ENCODE data around the gene CCDC124. TPM values are rescaled to one million over a fixed set of nuclear protein-coding genes. Genes with fewer than 3 reads are reported as not detected.

Gene CCDC124
- total RNA-seq, 1 donor from 2014 or later: 70.4 TPM

GRCh38 chr19:17937371-17937900 is 4.6 kb downstream of the CCDC124 start:
- H3K27ac Mint-ChIP-seq: no peak overlapping the region
- DNase-seq (ENCODE audit: low spot score in 2 of 2, unreplicated experiment in 2 of 2): no peak

DNA sequence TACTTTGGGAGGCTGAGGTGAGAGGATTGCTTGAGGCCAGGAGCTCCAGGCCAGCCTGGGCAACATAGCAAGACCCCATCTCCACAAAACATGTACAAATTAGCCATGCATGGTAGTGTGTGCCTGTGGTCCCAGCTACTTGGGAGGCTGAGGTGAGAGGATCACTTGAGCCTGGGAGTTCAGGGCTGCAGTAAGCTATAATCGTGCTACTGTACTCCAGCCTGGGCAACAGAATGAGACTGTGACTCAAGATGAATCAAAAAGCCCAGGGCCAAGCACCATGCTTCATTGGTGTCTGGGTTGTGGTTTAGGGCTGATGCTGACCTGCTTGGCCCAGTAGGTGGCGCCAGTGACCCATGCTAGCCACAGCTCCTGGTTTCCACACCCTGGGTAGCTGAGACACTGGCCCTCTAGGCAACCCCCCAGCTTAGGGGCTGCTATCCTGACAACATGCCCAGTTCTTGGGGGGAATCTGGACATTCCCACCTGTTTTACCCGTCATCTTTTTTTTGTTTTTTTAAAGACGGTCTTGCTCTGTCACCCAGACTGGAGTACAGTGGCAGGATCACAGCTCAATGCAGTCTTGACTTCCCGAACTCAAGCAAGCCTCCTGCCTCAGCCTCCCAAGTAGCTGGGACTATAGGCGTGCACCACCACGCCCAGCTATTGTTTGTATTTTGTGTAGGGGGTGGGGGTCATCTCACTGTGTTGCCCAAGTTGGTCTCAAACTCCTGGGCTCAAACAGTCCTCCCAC is 5.5 kb downstream of the CCDC124 start:
- Mint-ChIP-seq H3K27me3 (ENCODE audit: low read depth) (no peaks in the 10 kb centered on the region), H3K4me3 (no peak overlapping the region), H3K4me1 (peaks cover 6% of the 10 kb centered on the region), H3K27ac (no peak overlapping the region), H3K9me3 (no peaks in the 10 kb centered on the region), H3K36me3 (peaks cover 2% of the 10 kb centered on the region)
- DNase-seq (ENCODE audit: low spot score in 2 of 2, unreplicated experiment in 2 of 2): peak; percentile 50 to 84
- TF ChIP-seq, protein P1, sequence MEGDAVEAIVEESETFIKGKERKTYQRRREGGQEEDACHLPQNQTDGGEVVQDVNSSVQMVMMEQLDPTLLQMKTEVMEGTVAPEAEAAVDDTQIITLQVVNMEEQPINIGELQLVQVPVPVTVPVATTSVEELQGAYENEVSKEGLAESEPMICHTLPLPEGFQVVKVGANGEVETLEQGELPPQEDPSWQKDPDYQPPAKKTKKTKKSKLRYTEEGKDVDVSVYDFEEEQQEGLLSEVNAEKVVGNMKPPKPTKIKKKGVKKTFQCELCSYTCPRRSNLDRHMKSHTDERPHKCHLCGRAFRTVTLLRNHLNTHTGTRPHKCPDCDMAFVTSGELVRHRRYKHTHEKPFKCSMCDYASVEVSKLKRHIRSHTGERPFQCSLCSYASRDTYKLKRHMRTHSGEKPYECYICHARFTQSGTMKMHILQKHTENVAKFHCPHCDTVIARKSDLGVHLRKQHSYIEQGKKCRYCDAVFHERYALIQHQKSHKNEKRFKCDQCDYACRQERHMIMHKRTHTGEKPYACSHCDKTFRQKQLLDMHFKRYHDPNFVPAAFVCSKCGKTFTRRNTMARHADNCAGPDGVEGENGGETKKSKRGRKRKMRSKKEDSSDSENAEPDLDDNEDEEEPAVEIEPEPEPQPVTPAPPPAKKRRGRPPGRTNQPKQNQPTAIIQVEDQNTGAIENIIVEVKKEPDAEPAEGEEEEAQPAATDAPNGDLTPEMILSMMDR (IDR thresholded peaks at IDR 0.05; ENCODE audit: unreplicated experiment): peak; percentile 86

More at GRCh38 chr19:17937371-17937900, 4.6 kb downstream of the CCDC124 start:
- Mint-ChIP-seq H3K4me1 (peaks cover 7% of the 10 kb centered on the region), H3K27me3 (ENCODE audit: low read depth) (no peaks in the 10 kb centered on the region), H3K36me3 (peaks cover 2% of the 10 kb centered on the region), H3K9me3 (no peaks in the 10 kb centered on the region), H3K4me3 (no peak overlapping the region)
- TF ChIP-seq, protein P1 (IDR thresholded peaks at IDR 0.05; ENCODE audit: unreplicated experiment): no peak

- Mint-ChIP-seq H3K27me3 (ENCODE audit: low read depth) (no peaks in the 10 kb centered on the region), H3K36me3 (no peaks in the 10 kb centered on the region), H3K4me3 (no peak overlapping the region), H3K4me1 (peaks cover 3% of the 10 kb centered on the region), H3K9me3 (no peaks in the 10 kb centered on the region), H3K27ac (no peak overlapping the region)
- DNase-seq (ENCODE audit: low spot score in 2 of 2, unreplicated experiment in 2 of 2): no peak
- TF ChIP-seq, protein P1 (IDR thresholded peaks at IDR 0.05; ENCODE audit: unreplicated experiment): no peak
These were observed 9.4 kb downstream of the CCDC124 start for GRCh38 chr19:17942181-17942580.

- Mint-ChIP-seq H3K4me3 (no peak overlapping the region), H3K9me3 (no peaks in the 10 kb centered on the region), H3K4me1 (peaks cover 6% of the 10 kb centered on the region), H3K27ac (no peak overlapping the region), H3K27me3 (ENCODE audit: low read depth) (no peaks in the 10 kb centered on the region), H3K36me3 (no peaks in the 10 kb centered on the region)
- TF ChIP-seq, protein P1 (IDR thresholded peaks at IDR 0.05; ENCODE audit: unreplicated experiment): no peak
- no peak for DNase-seq (ENCODE audit: low spot score in 2 of 2, unreplicated experiment in 2 of 2)
These were observed 9.9 kb downstream of the CCDC124 start for GRCh38 chr19:17942582-17943273.

GRCh38 chr19:17943274-17944221 is 10.7 kb downstream of the CCDC124 start:
- H3K36me3 Mint-ChIP-seq: no peaks in the 10 kb centered on the region
- H3K27ac Mint-ChIP-seq: no peak overlapping the region
- H3K27me3 Mint-ChIP-seq (ENCODE audit: low read depth): no peaks in the 10 kb centered on the region
- H3K9me3 Mint-ChIP-seq: no peaks in the 10 kb centered on the region
- no peak for DNase-seq (ENCODE audit: low spot score in 2 of 2, unreplicated experiment in 2 of 2)
- H3K4me3 Mint-ChIP-seq: no peak overlapping the region
- peaks cover 6% of the 10 kb centered on the region for H3K4me1 Mint-ChIP-seq
- TF ChIP-seq, protein P1 (IDR thresholded peaks at IDR 0.05; ENCODE audit: unreplicated experiment): no peak

All from mesothelial cell of epicardium (in vitro differentiated cells).